SU-DHL-6 (cell line): ENCODE data around the gene PRR35.

Experiments
- CTCF ChIP-seq: fragments of 200-600 bp; sonication (generic); IDR thresholded peaks from one replicate; pipeline ENCODE4 v1.5.1; 2017; ENCODE audit warnings: antibody characterized with exemption, mild to moderate bottlenecking, low read length, moderate library complexity; ENCODE audit not compliant: insufficient read depth, poor library complexity, severe bottlenecking
- EZH2phosphoT487 ChIP-seq: fragments of 200-600 bp; sonication (generic), shearing (Covaris generic); conservative IDR thresholded peaks from 2 replicates; pipeline ENCODE4 v1.6.1; 2018; ENCODE audit warnings: mild to moderate bottlenecking, antibody characterized with exemption, low read length, moderate library complexity, mixed read lengths

GRCh38 chr16:534856-535445 lies 25.2 kb upstream of the PRR35 start:
- TF ChIP-seq CTCF (no peak), EZH2phosphoT487 (no peak)
